Measurements from ENCODE around the gene DEAF1.

DEAF1 gene

DNA sequence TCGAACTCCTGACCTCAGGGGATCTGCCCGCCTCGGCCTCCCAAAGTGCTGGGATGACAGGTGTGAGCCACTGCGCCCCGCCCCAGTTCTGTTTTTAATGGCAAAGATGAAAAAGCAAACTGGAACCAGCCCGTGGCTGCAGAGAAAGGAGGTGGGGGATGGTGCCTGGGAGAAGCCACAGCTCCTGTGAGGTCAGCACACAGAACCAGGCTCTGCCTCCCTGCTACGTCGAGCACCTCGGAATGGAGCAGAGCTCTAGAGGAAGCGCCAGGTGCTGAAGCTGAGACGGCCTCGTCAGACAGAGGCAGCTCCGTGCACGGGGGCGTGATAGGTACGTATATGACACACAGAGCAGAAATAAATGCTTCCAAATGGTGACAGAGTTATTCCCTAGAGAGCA lies 49.5 kb downstream of the DEAF1 start:
- no peak for DNase-seq (ENCODE audit: low spot score)

GRCh38 chr11:643849-644738 lies 50.9 kb downstream of the DEAF1 start:
- no peak for DNase-seq (ENCODE audit: low spot score)

- DNase-seq (ENCODE audit: low spot score), result no peak
Observed at GRCh38 chr11:643366-643765, 51.7 kb downstream of the DEAF1 start.

DNA sequence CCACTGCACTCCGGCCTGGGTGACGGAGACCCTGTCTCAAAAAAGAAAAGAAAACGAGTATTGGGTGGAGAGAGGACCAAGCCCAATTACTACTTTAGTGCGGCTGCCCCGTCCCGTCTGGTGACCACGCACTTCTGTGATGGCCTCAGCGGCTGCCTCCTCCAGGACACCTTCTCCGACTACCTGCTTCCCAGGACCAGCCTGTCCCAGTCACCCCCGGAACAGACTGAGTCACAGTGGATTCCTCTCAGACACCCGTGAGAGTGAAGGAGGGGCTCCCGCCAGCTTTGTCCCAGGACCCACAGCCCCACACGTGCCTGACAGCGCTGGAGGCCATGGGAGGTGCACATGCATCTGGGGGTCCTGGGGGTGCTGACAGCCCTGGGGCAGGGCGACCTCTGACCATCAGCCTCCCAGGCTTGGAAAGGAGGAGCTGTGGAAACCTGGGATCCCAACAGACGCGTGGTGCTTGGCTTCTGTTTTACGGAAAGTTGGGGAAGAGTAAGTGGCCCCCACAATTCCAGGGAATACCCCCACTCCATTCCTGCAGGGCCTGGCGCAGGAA lies 53.1 kb downstream of the DEAF1 start:
- DNase-seq (ENCODE audit: low spot score), result no peak

DNA sequence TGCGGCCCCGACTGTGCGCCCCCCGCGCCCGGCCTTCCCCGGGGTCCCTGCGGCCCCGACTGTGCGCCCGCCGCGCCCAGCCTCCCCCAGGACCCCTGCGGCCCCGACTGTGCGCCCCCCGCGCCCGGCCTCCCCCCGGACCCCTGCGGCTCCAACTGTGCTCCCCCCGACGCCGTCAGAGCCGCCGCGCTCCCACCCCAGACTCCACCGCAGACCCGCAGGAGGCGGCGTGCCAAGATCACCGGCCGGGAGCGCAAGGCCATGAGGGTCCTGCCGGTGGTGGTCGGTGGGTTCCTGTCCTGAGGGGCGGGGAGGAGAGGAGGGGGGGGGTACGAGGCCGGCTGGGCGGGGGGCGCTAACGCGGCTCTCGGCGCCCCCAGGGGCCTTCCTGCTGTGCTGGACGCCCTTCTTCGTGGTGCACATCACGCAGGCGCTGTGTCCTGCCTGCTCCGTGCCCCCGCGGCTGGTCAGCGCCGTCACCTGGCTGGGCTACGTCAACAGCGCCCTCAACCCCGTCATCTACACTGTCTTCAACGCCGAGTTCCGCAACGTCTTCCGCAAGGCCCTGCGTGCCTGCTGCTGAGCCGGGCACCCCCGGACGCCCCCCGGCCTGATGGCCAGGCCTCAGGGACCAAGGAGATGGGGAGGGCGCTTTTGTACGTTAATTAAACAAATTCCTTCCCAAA lies 54.9 kb downstream of the DEAF1 start:
- no peak for DNase-seq (ENCODE audit: low spot score)

GRCh38 chr11:639332-639955 lies 55.6 kb downstream of the DEAF1 start:
- DNase-seq (ENCODE audit: low spot score), result no peak

DNA sequence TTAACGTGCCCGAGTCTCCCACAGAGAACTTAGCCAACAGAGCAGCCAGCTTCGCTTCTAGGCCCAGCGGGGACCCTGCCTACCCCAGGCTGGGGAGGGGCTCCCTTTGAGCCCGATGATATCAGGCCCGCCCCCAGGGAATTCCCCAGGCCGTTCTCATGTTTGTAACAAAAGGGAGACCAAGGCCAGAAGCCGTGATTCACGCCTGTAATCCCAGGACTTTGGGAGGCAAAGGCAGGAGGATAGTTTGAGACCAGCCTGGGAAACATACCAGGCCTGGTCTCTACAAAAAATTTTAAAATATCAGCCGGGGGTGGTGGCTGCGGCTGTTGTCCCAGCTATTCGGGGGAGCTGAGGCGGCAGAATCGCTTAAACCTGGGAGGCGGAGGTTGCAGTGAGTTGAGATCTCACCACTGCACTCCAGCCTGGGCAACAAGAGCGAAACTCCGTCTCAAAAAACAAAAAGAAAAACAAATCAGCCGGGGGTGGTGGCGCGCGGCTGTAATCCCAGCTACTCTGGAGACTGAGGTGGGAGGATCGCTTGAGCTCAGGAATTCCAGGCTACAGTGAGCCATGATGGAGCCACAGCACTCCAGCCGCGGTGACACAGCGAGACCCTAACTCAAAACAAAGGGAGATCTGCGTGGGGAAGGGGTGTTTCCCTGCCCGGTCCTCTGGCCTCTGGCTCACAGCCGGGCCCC lies 56.2 kb downstream of the DEAF1 start:
- no peak for DNase-seq (ENCODE audit: low spot score)

DNA sequence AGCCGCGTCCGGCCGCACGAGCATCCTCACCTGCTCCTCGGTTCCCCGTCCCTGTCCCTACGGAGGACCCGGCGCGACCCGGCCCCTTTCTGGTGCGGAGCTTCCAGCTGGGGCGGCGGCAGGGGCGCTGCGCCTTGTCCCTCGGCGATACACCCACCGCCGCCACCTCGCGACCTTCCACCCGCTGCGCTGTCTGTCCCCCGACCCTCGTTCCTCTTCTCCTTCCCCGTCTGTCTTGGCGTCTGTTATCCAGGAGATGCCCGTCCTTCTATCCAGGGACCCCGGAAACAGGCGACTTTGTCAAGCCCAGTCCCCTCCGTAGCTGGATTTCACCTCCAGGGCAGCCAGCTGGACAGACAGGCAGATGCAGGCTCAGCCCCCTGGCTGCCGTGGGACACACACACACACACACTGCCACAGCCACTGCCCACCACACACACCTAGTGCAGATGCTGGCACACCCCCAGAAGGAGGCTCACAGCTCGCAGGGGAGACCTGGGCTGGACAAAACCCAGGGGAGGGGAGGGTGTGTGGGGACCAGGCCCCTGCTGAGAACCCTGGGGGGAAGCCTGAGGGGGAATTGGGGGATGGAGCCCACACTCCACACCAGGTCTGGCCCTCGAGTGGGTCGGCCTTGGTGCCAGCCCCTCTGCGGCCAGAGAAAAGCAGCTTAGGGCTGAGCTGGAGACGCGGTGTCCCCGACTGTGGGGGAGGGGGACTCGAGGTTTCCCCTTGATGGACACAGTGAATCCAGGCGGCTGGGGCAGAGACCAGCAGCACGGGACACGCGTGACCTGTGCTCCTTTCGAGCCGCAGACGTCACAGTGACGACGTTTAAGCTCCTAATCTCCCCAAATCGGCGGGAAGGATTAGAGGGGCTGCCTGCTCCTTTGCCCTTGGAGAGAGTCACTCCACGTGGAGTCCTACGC lies 57.2 kb downstream of the DEAF1 start:
- DNase-seq (ENCODE audit: low spot score), result no peak

- DNase-seq (ENCODE audit: low spot score), result no peak
Observed at GRCh38 chr11:637333-637592, 57.8 kb downstream of the DEAF1 start.

- no peak for DNase-seq (ENCODE audit: low spot score)
Observed at GRCh38 chr11:636511-637332, 58.3 kb downstream of the DEAF1 start, which contains the start of gene DRD4. TSS of gene DRD4 (plus strand) at chr11:637269. CDS start at chr11:637305, 36 bp downstream.

- DNase-seq (ENCODE audit: low spot score), result no peak
Observed at GRCh38 chr11:635945-636510, 59.0 kb downstream of the DEAF1 start.

- no peak for DNase-seq (ENCODE audit: low spot score)
Observed at GRCh38 chr11:630871-631270, 64.2 kb downstream of the DEAF1 start.

DNA sequence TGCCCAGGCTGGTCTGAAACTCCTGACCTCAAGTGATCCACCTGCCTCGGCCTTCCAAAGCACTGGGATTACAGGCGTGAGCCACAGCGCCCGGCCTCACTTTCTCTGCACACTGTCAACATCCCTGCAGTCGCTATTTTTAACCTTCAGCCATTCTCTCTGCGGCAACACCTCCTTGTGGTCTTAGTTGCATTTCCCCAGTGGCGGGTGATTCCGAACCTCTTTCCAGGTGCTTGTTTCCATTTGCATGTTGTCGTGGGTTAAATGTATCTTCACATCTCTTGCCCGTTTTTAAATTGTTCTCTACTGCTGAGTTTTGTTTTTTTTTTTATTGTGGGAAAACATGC lies 65.8 kb downstream of the DEAF1 start:
- no peak for DNase-seq (ENCODE audit: low spot score)

- no peak for DNase-seq (ENCODE audit: low spot score)
Observed at GRCh38 chr11:628056-628455, 67.0 kb downstream of the DEAF1 start.

DNA sequence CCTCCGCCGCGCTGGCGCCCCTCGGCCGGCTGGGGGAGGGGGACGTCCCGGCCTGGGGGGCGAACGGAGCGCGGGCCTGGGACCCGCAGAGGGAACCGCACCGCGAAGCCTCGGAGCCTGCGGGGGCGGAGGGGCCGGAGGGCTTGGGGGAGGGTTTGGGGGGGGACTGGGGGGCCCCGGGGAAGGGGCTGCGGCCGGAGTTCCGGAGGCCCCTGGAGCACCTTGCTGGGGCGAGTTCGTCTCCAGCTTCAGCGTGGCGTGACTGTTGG lies 67.8 kb downstream of the DEAF1 start:
- DNase-seq (ENCODE audit: low spot score), result no peak

GRCh38 chr11:626475-627307 lies 68.3 kb downstream of the DEAF1 start, which contains the start of gene SCT:
TSS of gene SCT (minus strand) at chr11:627181. CDS start at chr11:627143, 38 bp downstream.
- DNase-seq (ENCODE audit: low spot score), result no peak

DNA sequence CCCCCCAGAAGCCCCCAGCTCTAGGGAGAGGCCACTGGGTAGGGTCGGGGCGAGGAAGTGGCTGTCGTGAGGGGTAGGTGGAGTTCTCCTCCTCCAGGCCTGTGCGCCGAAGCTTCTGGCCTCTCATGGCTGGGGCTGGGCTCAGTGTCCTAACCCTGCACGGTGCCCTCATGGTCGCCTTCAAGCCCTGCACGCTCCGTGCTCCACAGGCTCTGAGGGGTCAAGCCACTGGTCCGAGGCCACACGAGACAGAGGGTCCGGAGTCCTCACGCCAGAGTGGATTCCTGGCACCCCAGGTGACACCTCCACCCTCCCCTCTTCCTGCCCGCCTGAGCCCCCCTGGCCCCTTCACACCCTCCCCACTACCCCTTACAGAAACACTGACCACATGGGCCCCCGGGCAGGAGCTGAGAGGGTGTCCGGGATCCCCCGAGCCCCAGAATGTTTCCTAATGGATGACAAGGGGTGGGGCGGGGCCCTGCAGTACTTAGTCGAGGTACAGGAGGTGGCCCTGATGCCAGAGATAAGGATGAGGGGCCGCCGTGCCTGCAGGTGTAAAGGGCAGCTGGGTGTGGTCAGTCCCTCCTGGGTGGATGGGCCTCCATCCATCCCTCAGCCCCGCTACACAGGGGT lies 69.3 kb downstream of the DEAF1 start:
- no peak for DNase-seq (ENCODE audit: low spot score)

DNA sequence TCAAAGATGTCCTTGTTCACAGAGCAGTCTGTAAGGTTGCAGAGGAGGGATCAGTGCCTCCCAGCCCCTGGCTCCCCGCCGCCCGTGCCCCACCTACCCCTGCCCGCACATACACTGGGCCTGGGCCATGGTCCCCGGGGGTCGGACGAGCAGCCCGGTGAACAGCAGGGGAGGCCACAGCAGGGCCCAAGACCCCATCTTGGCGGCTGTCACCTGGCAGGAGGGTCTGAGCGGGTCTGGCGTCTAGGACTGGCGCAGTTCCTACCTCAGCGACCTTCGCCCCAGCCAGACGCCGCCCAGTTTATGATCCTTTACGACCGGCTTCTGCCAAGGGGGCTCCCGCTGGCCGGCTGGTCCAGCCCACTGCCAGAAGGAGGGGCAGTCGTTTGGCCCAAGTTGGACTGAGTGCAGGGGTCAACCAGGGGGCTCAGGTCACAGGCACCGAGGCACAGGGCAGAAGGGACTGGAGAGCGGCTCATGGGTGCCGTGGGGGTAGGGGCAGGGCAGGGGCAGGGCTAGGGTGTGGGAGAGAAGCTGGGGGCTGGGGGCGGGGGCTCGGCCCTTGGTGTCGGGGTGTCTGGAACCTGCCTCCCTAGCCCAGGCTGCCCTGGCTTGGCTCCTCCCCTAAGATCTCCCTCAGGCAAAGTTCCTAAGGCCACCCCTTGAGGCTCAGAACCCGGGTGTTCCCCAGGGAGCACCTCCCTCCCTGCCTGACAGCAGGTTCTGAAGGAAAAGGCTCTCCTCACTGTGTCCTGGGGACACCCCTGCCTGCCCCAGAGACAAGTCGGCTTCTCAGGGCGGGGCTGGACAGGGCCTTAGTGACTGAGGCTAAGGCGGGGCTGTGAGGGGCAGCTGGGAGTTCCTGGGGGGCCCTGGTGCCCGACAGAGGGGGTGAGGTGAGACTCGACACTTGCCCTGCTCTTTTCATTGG lies 70.1 kb downstream of the DEAF1 start, which contains the start of gene CDHR5:
CDHR5 (minus strand) TSS at position 251 of the 931 bp plus-strand sequence; CDS start at position 198, 53 bp downstream.
- no peak for DNase-seq (ENCODE audit: low spot score)

All from HuH-7.5 (cell line).